GM12872 (cell line): ENCODE results near the gene CCDC9B.

Experiments
- CTCF ChIP-seq: IDR thresholded peaks from 3 replicates; pipeline ENCODE4 v1.5.1; 2011; ENCODE audit warnings: low read depth, mild to moderate bottlenecking, low read length, moderate library complexity; ENCODE audit not compliant: insufficient read depth

CCDC9B gene

GRCh38 chr15:40380636-40381035, 39.9 kb upstream of the CCDC9B start:
- TF ChIP-seq CTCF: no peak

GRCh38 chr15:40379853-40380252, 39.1 kb upstream of the CCDC9B start:
- TF ChIP-seq CTCF: no peak

- TF ChIP-seq CTCF: no peak
These were observed 38.6 kb upstream of the CCDC9B start for GRCh38 chr15:40379374-40379773.

- TF ChIP-seq CTCF: no peak
These were observed 36.9 kb upstream of the CCDC9B start for GRCh38 chr15:40377606-40378005.

GRCh38 chr15:40372981-40373380, 32.2 kb upstream of the CCDC9B start:
- no peak for TF ChIP-seq CTCF

- no peak for TF ChIP-seq CTCF
These were observed 29.2 kb upstream of the CCDC9B start for GRCh38 chr15:40369971-40370370.

GRCh38 chr15:40369474-40369869, 28.7 kb upstream of the CCDC9B start:
- no peak for TF ChIP-seq CTCF
